Peyer's patch (tissue), 4 donors: ENCODE results near the gene ZDHHC3.

Source experiments
- POLR2A ChIP-seq, 2 donors: fragments of 450-650 bp; IDR thresholded peaks; one replicate each; pipeline ENCODE4 v1.5.1; 2017; ENCODE audit warnings: antibody characterized with exemption in 2 of 2, mild to moderate bottlenecking in 2 of 2, moderate library complexity in 2 of 2
- TF ChIP-seq, protein P1 (sequence below), 6 experiments: fragments of 450-650 bp in 4 of 6; fragments of 200-600 bp in 2 of 6; sonication (generic) in 1 of 6; IDR thresholded peaks; one replicate each; pipeline ENCODE4 v1.5.1; 2017 to 2019; ENCODE audit warnings: antibody characterized with exemption in 6 of 6, mild to moderate bottlenecking in 3 of 6, moderate library complexity in 1 of 6

DNA sequence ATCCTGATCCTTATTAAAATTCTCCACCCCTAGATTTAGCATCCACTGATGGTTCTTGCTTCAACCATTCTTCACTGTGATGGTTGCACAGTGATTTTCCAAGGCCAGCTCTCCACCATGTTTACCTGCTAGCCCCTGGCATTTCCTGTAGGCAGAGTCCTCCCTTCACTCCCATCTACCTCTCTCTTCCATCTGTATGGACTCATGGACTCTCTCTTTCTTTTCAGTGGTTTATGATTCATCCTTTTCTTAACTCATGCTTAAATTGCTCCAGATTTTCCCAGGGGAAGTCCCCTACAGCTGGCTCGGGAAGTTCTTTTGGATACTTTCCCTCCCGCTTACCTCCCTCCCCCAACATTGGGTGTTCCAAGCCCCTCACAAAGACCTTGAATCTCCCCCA, 82.9 kb downstream of the ZDHHC3 start:
- no peak for TF ChIP-seq POLR2A (IDR thresholded peaks at IDR 0.05)
- TF ChIP-seq, protein P1, sequence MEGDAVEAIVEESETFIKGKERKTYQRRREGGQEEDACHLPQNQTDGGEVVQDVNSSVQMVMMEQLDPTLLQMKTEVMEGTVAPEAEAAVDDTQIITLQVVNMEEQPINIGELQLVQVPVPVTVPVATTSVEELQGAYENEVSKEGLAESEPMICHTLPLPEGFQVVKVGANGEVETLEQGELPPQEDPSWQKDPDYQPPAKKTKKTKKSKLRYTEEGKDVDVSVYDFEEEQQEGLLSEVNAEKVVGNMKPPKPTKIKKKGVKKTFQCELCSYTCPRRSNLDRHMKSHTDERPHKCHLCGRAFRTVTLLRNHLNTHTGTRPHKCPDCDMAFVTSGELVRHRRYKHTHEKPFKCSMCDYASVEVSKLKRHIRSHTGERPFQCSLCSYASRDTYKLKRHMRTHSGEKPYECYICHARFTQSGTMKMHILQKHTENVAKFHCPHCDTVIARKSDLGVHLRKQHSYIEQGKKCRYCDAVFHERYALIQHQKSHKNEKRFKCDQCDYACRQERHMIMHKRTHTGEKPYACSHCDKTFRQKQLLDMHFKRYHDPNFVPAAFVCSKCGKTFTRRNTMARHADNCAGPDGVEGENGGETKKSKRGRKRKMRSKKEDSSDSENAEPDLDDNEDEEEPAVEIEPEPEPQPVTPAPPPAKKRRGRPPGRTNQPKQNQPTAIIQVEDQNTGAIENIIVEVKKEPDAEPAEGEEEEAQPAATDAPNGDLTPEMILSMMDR (IDR thresholded peaks at IDR 0.05), result no peak
